Duodenal mucosa (tissue), 2 donors: ENCODE results near the gene PALLD.

Source experiments
- H3K27ac ChIP-seq: one replicate; pipeline ENCODE4 v1.7.0; 2013; ENCODE audit warnings: low read depth, low read length
- H3K27me3 ChIP-seq, 2 donors: one replicate each; pipeline ENCODE4 v1.7.0; 2013; ENCODE audit warnings: low read length in 2 of 2, control low read depth in 1 of 2; ENCODE audit not compliant: insufficient read depth in 2 of 2, control insufficient read depth in 1 of 2
- H3K36me3 ChIP-seq, 2 donors: one replicate each; pipeline ENCODE4 v1.7.0; 2013; ENCODE audit warnings: low read length in 2 of 2, control low read depth in 1 of 2; ENCODE audit not compliant: insufficient read depth in 2 of 2, control insufficient read depth in 1 of 2
- H3K4me1 ChIP-seq, 2 donors: one replicate each; pipeline ENCODE4 v1.7.0; 2013; ENCODE audit warnings: low read length in 2 of 2, control low read depth in 1 of 2; ENCODE audit not compliant: insufficient read depth in 2 of 2, control insufficient read depth in 1 of 2
- H3K4me3 ChIP-seq, 2 donors: one replicate each; pipeline ENCODE4 v1.7.0; 2013; ENCODE audit warnings: low read length in 2 of 2, low read depth in 1 of 2
- H3K9ac ChIP-seq, 2 donors: one replicate each; pipeline ENCODE4 v1.7.0; 2013; ENCODE audit warnings: low read length in 2 of 2, low read depth in 1 of 2
- H3K9me3 ChIP-seq, 2 donors: one replicate each; pipeline ENCODE4 v1.7.0; 2013; ENCODE audit warnings: low read length in 2 of 2, control low read depth in 1 of 2; ENCODE audit not compliant: control insufficient read depth in 1 of 2

The PALLD gene

DNA sequence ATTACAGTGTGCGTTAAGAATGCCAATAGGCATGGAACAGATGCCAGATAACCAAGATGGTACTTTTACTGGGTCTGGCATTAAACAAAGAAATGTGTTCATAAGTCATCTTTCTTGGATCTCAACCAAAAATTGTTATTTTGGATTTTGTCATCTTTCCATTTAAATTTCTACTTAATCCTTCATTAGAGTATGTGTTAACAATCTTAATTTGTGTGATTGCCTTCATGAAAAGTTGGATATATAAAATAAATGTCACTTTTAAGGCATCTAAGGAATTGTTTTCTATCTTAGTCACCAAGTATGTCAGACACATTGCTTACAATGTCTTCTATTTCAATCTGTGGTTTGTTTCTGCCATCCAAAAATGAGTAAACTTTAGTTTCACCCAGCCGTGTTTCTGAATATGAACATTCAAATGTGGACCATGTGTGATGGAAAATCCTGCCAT is 87.5 kb downstream of the PALLD start:
- Histone ChIP-seq H3K4me1 (no peaks in the 10 kb centered on the region), H3K9ac (no peak overlapping the region), H3K4me3 (no peak overlapping the region), H3K27me3 (no peaks in the 10 kb centered on the region), H3K36me3 (no peaks in the 10 kb centered on the region), H3K9me3 (no peaks in the 10 kb centered on the region), H3K27ac (no peak overlapping the region)

GRCh38 chr4:168585168-168586091 is 88.6 kb downstream of the PALLD start:
- Histone ChIP-seq H3K4me1 (no peaks in the 10 kb centered on the region), H3K27me3 (no peaks in the 10 kb centered on the region), H3K27ac (no peak overlapping the region), H3K36me3 (no peaks in the 10 kb centered on the region), H3K9me3 (no peaks in the 10 kb centered on the region), H3K9ac (no peak overlapping the region), H3K4me3 (no peak overlapping the region)

DNA sequence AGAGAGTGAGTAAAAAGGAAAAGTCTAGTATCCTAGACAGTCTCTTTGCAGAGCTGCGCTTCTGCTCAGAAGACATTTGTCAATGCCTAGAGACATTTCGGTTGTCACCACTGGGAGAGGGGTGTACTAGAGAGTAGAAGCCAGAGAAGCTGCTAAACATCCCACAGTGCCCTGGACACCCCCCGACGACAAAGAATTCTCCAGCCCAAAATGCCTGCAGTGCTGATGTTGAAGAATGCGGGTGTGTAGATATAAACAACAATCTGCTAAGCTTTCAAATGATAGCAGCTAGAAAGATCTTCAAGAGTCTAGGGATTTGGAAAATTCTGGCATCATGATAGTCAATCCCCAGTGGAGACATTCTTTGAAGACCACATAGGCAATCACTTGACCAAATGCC is 90.1 kb downstream of the PALLD start:
- Histone ChIP-seq H3K36me3 (no peaks in the 10 kb centered on the region), H3K4me3 (no peak overlapping the region), H3K4me1 (no peaks in the 10 kb centered on the region), H3K9me3 (no peaks in the 10 kb centered on the region), H3K9ac (no peak overlapping the region), H3K27ac (no peak overlapping the region), H3K27me3 (no peaks in the 10 kb centered on the region)

GRCh38 chr4:168587411-168588125 is 90.7 kb downstream of the PALLD start:
- Histone ChIP-seq H3K27ac (no peak overlapping the region), H3K9ac (no peak overlapping the region), H3K27me3 (no peaks in the 10 kb centered on the region), H3K36me3 (no peaks in the 10 kb centered on the region), H3K4me3 (no peak overlapping the region), H3K9me3 (no peaks in the 10 kb centered on the region), H3K4me1 (no peaks in the 10 kb centered on the region)

DNA sequence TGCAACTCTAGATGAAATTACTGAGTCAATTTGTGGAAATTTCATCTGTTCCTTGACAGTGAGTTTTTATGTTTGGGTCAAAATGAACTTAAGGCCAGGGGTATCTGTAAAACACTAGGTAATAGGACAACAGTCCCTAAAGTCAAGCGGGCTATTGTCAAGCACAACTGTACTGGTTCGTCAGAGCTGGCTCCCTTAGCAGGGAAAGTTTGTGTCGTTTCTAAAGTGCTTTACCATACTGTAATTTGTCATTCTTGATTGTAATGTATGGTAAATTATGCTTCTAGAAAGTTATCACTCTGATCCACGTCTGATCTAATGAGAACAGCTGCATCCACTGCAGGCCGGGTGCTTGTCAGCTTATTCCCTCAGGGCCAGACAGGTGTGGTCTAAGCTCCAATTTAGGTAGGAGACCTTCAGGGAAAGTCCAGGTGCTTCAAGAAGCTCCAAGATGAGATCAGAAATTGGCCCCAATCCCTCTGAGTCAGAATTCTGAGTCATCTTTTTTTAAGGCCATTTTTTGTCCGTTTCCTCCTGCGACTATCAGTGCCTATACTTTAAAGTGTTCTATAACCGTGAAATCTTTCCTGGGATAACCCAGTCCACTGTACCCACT is 92.2 kb downstream of the PALLD start:
- H3K27ac ChIP-seq = no peak overlapping the region
- no peak overlapping the region for H3K9ac ChIP-seq
- H3K4me1 ChIP-seq = no peaks in the 10 kb centered on the region
- H3K9me3 ChIP-seq = no peaks in the 10 kb centered on the region
- no peak overlapping the region for H3K4me3 ChIP-seq
- H3K27me3 ChIP-seq = no peaks in the 10 kb centered on the region
- H3K36me3 ChIP-seq = no peaks in the 10 kb centered on the region

DNA sequence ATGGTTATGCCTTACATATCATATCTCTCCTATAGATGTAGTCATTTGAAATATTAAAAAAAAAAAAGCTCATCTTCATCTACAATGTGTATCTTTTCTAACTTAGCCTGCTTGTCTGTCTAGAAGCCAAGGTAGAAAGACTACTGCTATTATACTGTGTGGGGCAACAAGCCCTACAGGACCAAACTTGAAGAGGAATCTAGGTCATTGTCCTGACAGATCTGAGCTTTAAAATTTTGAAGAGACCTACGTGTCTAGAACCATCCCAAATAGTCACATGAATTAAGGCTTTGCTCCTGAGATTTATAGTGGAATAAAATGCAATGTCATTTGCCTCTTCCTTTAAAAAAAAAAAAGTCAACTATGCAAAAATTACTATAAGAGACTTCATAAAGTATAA is 95.8 kb downstream of the PALLD start:
- Histone ChIP-seq H3K9ac (no peak overlapping the region), H3K4me1 (no peaks in the 10 kb centered on the region)

GRCh38 chr4:168593399-168593798 is 96.5 kb downstream of the PALLD start:
- no peaks in the 10 kb centered on the region for H3K4me1 ChIP-seq

More for the DNA sequence above, 95.8 kb downstream of the PALLD start:
- Histone ChIP-seq H3K27me3 (no peaks in the 10 kb centered on the region), H3K27ac (no peak overlapping the region), H3K4me3 (no peak overlapping the region), H3K9me3 (no peaks in the 10 kb centered on the region), H3K36me3 (no peaks in the 10 kb centered on the region)

GRCh38 chr4:168594121-168594520 is 97.3 kb downstream of the PALLD start:
- H3K9me3 ChIP-seq = no peaks in the 10 kb centered on the region
- no peak overlapping the region for H3K27ac ChIP-seq
- no peaks in the 10 kb centered on the region for H3K4me1 ChIP-seq
- no peak overlapping the region for H3K9ac ChIP-seq
- no peak overlapping the region for H3K4me3 ChIP-seq
- no peaks in the 10 kb centered on the region for H3K36me3 ChIP-seq
- H3K27me3 ChIP-seq = no peaks in the 10 kb centered on the region

More at GRCh38 chr4:168593399-168593798, 96.5 kb downstream of the PALLD start:
- H3K4me3 ChIP-seq = no peak overlapping the region
- H3K9me3 ChIP-seq = no peaks in the 10 kb centered on the region
- H3K9ac ChIP-seq = no peak overlapping the region
- no peak overlapping the region for H3K27ac ChIP-seq
- H3K27me3 ChIP-seq = no peaks in the 10 kb centered on the region
- H3K36me3 ChIP-seq = no peaks in the 10 kb centered on the region

DNA sequence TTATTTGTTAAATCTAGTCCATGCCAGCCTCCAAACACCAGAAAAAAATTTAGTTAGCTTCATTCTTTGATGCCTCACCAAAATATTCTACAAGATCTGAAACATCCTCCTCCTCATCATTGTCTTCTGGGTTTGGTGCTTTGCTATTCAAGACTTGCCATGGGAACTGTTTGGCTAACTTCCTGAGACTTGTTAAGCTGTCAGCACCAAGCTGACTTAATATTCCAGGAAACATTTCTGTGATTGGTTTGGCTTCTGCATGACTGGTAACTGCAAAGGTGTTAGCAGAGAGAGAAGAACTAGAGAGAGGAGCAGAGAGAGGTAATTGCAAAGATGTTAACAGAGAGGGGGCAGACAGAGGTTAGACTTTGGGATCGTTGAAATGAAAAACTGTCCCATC is 101.3 kb downstream of the PALLD start:
- Histone ChIP-seq H3K4me3 (no peak overlapping the region), H3K27ac (no peak overlapping the region), H3K9ac (no peak overlapping the region), H3K4me1 (no peaks in the 10 kb centered on the region), H3K27me3 (no peaks in the 10 kb centered on the region), H3K9me3 (no peaks in the 10 kb centered on the region), H3K36me3 (no peaks in the 10 kb centered on the region)
